ENCODE results near the gene TSPO2.

Gene TSPO2

DNA sequence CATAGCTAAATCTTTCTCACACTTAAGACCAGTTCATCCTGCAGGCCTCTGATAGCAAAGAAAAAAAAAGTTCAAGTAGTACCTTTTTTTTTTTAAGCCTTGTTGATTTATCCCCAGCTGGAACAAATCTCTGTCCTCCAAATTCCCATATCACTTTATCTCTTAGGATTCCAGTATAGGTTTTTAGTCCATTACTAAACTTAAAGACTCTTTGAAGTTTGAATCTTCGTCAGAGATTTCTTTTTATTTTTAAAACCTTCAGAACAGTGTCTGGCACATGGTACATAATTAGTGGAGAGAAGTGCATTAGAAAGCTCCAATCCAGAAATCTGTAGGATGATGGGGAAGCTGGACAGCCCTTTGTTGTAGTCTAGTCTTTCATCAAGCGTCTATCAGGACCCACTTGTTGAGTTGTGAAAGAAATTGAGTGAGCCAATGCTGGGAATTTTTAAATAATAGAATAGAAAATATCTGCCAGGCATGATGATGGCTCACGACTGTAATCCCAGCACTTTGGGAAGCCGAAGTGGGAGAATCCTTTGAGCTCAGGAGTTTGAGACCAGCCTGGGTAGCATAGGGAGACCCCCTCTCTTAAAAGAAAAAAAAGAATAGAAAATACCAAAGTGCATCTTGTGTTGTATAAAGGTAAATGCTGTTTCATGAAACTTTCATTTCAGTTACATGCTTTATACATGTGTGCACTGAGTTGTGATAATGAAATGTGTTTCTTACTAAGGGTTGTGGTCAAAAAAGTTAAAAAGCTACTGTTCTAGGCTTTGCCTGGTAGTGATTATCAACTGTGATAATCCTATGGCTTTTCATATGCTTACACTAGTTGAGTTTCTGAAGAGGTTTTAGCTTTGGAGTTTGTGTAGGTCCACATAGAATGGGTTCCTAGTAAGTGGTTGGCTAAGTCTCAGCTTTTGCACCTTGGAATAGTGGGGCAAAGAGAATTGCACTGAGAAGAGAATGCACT, 33.7 kb downstream of the TSPO2 start:
- DNase-seq (ENCODE audit: low read depth): no peak

DNA sequence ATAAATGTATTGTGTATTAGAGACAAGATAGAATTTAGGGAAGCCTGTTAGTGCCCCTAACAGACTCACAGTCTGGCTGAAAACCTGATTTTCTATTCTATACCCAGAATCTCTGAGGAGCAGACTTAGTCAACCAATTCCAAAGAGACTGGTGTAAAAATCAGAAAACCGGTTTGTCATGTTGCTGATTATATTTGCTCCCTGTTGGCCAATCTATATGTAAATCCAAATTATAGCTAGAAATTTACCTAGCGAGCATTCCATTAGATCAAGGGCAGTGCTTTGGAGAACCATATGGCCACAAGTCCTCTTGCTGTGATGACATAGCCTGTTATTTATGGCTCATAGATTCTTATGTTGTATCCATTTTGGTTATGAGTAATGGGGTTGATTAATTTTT, 35.3 kb downstream of the TSPO2 start:
- no peak for DNase-seq (ENCODE audit: low read depth)

DNA sequence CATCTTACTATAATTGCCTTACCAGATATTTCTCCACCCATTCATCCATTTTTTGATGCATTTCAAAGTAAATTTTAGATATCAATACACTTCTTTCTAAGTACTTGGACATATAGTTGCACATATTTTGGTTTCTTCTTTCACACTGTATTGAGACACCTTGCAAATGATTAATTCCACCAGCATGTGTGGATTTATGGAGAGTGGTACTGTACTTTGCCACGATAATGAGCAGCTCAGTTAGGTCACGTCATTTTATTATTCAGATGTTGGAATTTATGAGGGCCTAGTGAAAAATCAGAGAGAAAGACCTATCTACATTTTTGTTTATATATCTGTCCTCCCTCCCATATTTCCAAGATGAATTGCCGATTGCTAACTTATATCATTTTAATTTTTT, 35.8 kb downstream of the TSPO2 start:
- DNase-seq (ENCODE audit: low read depth): no peak

DNA sequence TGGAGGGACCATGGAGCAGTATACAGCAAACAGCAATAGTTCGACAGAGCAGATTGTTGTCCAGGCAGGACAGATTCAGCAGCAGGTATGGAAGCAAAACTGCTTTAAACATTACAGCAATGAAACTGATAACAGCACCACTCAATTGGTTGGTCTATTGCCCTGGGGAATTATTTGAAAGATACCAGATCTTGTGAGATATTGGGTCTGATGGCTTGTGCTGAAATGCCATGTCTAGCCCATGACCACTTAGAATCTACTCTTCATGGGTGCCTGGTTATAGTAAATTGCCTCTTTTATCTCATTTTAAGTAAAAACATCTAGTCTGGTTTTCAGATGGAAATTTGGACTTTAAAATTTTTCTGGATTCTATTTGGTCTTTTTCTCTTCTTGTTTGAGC, 36.8 kb downstream of the TSPO2 start:
- DNase-seq (ENCODE audit: low read depth): no peak

DNA sequence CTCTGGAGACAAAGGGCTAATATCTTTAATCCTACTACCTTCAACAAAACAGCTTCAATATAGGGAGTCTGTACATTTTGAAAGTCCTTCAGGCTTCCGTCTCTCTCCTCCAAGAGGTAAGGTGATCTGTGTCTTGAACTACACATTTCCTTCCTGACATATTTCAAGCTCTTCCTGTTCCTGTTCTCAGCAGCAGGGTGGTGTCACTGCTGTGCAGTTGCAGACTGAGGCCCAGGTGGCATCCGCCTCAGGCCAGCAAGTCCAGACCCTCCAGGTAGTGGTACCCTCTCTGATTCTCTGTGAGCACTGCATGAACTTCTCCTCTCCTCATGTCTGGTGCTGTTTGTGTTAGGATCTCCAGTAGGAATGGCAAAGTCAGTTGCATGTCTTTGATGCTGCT, 38.4 kb downstream of the TSPO2 start:
- DNase-seq (ENCODE audit: low read depth): no peak

DNA sequence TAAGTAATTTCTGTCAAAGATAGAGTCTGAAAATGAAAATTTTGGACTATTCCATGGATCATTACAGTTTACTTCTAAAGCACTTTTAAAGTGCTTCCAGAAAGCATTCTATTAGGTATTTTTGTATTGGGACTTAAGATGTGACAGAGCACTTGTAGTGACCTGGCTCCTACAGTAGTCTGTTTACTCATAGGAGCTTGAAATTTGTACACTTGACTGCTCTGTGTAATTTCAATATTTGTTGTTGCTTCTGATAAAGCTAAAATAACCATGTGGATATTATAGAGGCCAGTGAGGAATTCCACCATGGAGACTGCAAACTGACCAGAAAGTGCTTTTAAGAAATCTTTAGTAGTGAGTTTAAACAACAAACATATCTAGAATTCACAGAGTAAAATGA, 40.8 kb downstream of the TSPO2 start:
- DNase-seq (ENCODE audit: low read depth): no peak

DNA sequence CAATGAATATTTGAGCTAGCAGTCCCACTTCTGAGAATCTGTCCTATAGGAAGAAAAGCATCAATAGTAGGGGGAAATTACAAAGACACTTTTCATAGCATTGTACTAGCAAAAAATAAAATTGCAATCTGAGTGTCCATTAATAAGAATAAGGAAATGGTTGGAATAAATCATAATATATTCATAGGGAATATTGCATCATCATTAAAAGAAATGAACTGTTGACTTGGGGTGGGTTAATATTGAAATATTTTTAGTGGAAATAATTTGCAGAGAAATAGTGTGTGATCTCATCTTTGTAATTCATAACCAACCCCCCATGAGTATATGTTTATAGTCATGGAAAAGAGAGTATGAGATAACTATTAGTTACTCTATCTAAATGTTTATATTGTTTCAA, 42.9 kb downstream of the TSPO2 start:
- DNase-seq (ENCODE audit: low read depth): no peak

DNA sequence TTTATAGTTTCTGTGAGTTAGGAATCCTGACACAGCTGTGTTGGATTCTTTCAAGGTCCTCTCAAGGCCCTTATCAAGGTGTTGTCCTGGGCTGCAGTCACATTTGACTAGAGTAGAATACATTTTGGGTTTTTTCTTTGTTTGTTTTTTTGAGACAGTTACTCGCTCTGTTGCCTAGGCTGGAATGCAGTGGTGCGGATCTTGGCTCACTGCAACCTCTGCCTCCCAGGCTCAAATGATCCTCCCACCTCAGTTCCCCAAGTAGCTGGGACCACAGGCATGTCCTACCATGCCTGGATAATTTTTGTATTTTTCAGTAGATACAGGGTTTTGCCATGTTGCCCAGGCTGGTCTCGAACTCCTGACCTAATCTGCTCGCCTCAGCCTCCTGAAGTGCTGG, 46.2 kb downstream of the TSPO2 start:
- DNase-seq (ENCODE audit: low read depth): no peak

DNA sequence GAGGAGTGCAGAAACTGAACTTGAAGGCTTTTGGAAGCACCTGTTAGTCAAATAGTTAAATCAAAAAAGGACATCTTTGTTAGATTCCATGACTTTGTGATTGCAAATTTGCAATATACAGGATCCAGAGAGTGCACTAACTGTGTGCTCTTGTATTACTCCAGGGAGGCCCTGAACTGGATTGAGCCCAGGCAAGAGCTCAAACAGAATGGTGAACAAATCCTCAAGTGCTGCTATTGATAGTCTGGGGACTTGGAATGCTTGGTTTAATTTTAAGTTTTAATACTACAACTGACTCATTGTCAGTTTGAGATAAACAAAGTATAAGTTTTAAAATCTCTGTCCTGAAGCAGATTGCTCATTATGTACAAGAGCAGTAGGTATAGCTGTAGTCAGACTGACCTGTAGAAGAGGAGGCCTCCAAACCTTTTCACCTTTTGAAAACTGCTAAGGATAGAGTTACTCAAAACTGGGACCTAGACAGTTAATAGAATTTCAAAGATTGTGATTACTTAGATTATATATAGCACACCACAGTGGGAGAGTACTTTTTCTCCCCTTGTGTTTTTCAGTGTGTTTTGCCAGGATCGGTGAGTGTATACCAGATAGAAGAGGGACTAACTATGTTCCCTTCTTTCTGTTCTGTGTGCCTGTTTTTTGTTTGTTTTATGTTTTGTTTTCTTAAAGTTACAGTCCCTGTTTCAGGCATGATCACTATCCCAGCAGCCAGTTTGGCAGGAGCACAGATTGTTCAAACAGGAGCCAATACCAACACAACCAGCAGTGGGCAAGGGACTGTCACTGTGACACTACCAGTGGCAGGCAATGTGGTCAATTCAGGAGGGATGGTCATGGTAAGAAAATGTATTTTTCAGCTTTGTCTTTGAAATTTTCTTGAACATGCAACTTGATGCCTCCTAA, 48.8 kb downstream of the TSPO2 start:
- no peak for DNase-seq (ENCODE audit: low read depth)

DNA sequence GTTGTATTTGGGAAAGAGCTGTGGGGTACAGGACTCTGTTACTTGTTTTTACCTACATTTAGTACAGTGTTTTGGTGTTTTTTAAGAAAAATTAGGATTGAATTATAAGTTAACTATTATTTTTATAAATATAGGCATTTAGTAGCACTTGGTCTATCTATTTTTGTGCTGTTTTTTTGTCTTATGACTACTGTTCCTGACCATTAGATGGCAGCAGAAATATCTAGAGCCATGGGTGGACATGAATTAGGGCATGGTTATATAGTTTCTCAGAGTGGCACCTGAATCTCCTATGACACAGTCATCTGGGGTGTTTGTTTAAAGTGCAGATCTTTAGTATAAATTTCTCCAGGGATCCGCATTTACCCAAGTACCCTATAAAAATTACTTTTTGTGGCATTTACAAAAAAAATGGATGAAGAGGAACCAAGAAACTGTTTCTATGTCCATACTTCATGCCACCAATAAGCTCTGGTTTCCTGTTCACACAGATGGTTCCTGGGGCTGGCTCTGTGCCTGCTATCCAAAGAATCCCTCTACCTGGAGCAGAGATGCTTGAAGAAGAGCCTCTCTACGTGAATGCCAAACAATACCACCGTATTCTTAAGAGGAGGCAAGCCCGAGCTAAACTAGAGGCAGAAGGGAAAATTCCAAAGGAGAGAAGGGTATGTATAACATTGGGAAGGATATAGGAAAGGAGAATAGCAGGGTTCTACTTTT, 50.3 kb downstream of the TSPO2 start:
- DNase-seq (ENCODE audit: low read depth): no peak

DNA sequence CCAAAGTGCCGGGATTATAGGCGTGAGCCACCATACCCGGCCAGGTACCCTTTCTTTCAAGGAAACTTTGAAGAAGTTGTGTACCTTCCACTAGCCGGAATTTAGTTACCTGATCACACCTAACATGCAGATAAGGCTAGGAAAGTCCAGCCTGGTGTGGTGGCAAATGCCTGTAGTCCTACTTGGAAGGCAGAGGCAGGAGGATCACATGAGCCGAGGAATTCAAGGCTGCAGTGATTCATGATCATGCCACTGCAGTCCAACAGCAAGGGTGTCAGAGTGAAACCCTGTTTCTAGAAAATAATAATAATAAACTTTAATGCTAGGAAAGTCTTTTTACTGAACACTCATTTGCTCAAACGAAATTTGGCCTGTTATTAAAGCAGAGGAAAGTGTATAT, 51.5 kb downstream of the TSPO2 start:
- no peak for DNase-seq (ENCODE audit: low read depth)

All from T-helper 22 cell (primary cell).